HCT116 (cell line): ENCODE data around the gene ITGB7. TPM values are rescaled to one million over a fixed set of nuclear protein-coding genes. Genes with fewer than 3 reads are reported as not detected.

Experiments
- ATAC-seq: fragments of 200-7000 bp; cut with Tn5 transposase; 2 replicates; pipeline ENCODE4 v1.9.1; 2020; ENCODE audit warnings: mild to moderate bottlenecking, moderate library complexity
- BruUV-seq: library from RNA; stranded (reverse); fragments of 400-500 nt; replicated peaks from 2 replicates; lab custom pipeline; 2021; lab: Mats Ljungman, UMichigan
- CTCF ChIA-PET: fragments of 300-600 bp; sonication (Branson Sonifier 250); formaldehyde crosslinking; loops from one replicate; lab custom pipeline; 2021; ENCODE audit warnings: antibody characterized with exemption; lab: Charles Lee
- POLR2A ChIA-PET: fragments of 300-600, 350-600 bp; sonication (Branson Sonifier 250); formaldehyde crosslinking; loops from one replicate; lab custom pipeline; 2021; ENCODE audit warnings: antibody characterized with exemption; lab: Charles Lee
- RAD21 ChIA-PET, 2 experiments: fragments of 300-600 bp; sonication (Branson Sonifier 250); formaldehyde crosslinking; loops; one replicate each; lab custom pipeline; 2023; ENCODE audit warnings: low total read pairs in 2 of 2; ENCODE audit not compliant: uncharacterized antibody in 2 of 2, unreplicated experiment in 2 of 2, low non-redundant PET in 1 of 2; lab: Charles Lee
- DNase-seq: peaks from one replicate; pipeline ENCODE4 v3.0.0-alpha.2; 2010; ENCODE audit warnings: low read depth, low spot score
- H2AFZ ChIP-seq: fragments of 200-600 bp; shearing (Covaris generic), sonication (generic); 2 replicates; pipeline ENCODE4 v1.6.1; 2017; ENCODE audit warnings: low read depth, mixed run types, mixed read lengths, antibody characterized with exemption, low read length; ENCODE audit not compliant: poor library complexity, severe bottlenecking
- H3K27ac ChIP-seq: 2 replicates; pipeline ENCODE4 v1.5.1; 2012; ENCODE audit warnings: low read depth, low read length
- H3K27me3 ChIP-seq: fragments of 200-600 bp; sonication (generic); 2 replicates; pipeline ENCODE4 v1.6.1; 2016; ENCODE audit warnings: mixed run types, low read length, mixed read lengths; ENCODE audit not compliant: insufficient read depth
- H3K36me3 ChIP-seq, 2 experiments: fragments of 200-500 bp in 1 of 2; fragments of 200-600 bp in 1 of 2; sonication (Bioruptor generic) in 1 of 2; sonication (generic) in 1 of 2; 2 replicates each; pipeline versions ENCODE4 v1.5.1 to v1.6.1; 2014 to 2016; ENCODE audit warnings: low read length in 2 of 2, inconsistent platforms in 1 of 2, mixed read lengths in 1 of 2, mixed run types in 1 of 2; ENCODE audit not compliant: insufficient read depth in 2 of 2, control insufficient read depth in 1 of 2
- H3K4me1 ChIP-seq, 2 experiments: fragments of 200-600 bp in 1 of 2; sonication (generic) in 1 of 2; 2 replicates each; pipeline versions ENCODE4 v1.5.1 to v1.6.1; 2012 to 2017; ENCODE audit warnings: low read length in 2 of 2, inconsistent platforms in 1 of 2, mild to moderate bottlenecking in 1 of 2, mixed read lengths in 1 of 2, mixed run types in 1 of 2, moderate library complexity in 1 of 2; ENCODE audit not compliant: insufficient read depth in 2 of 2, control insufficient read depth in 1 of 2
- H3K4me2 ChIP-seq: fragments of 200-600 bp; sonication (generic); 2 replicates; pipeline ENCODE4 v1.6.1; 2017; ENCODE audit warnings: mixed run types, low read length, mixed read lengths
- H3K4me3 ChIP-seq, 2 experiments: fragments of 200-600 bp in 1 of 2; sonication (generic) in 1 of 2; replicated peaks in 1 of 2; 2 replicates each; pipeline ENCODE4 v1.5.1; 2011 to 2016; ENCODE audit warnings: low read length in 2 of 2, control low read depth in 1 of 2, low read depth in 1 of 2, mild to moderate bottlenecking in 1 of 2, mixed read lengths in 1 of 2, mixed run types in 1 of 2
- H3K79me2 ChIP-seq: fragments of 200-600 bp; sonication (generic); 2 replicates; pipeline ENCODE4 v1.6.1; 2017; ENCODE audit warnings: mild to moderate bottlenecking, mixed run types, low read length, moderate library complexity, mixed read lengths; ENCODE audit not compliant: insufficient read depth
- H3K9ac ChIP-seq: fragments of 200-600 bp; sonication (generic); 2 replicates; pipeline ENCODE4 v1.6.1; 2016; ENCODE audit warnings: low read length, mixed read lengths
- H3K9me2 ChIP-seq: fragments of 200-600 bp; sonication (generic), shearing (Covaris generic); 2 replicates; pipeline ENCODE4 v1.6.1; 2017; ENCODE audit warnings: mixed run types, mild to moderate bottlenecking, moderate library complexity; ENCODE audit not compliant: insufficient read depth
- H3K9me3 ChIP-seq, 2 experiments: fragments of 200-500 bp in 1 of 2; fragments of 200-600 bp in 1 of 2; sonication (Bioruptor generic) in 1 of 2; sonication (generic) in 1 of 2; 2 replicates each; pipeline ENCODE4 v1.6.1; 2014 to 2017; ENCODE audit warnings: low read length in 2 of 2, mixed read lengths in 2 of 2, inconsistent platforms in 1 of 2, low read depth in 1 of 2, mild to moderate bottlenecking in 1 of 2, mixed run types in 1 of 2, moderate library complexity in 1 of 2; ENCODE audit not compliant: control insufficient read depth in 1 of 2, insufficient read depth in 1 of 2
- H4K20me1 ChIP-seq: fragments of 200-600 bp; sonication (generic), shearing (Covaris generic); 2 replicates; pipeline ENCODE4 v1.6.1; 2017; ENCODE audit warnings: mixed run types, mild to moderate bottlenecking, moderate library complexity; ENCODE audit not compliant: insufficient read depth
- ATF3 ChIP-seq: IDR thresholded peaks from 2 replicates; pipeline ENCODE4 v1.6.1; 2012
- CBX3 ChIP-seq: IDR thresholded peaks from 2 replicates; pipeline ENCODE4 v1.6.1; 2012; ENCODE audit warnings: low read depth
- CEBPB ChIP-seq: IDR thresholded peaks from 2 replicates; pipeline ENCODE4 v1.6.1; 2012; ENCODE audit warnings: low read depth
- CTCF ChIP-seq, 3 experiments: fragments of 200-600 bp in 1 of 3; sonication (generic) in 1 of 3; IDR thresholded peaks in 2 of 3; conservative IDR thresholded peaks in 1 of 3; 2 replicates each; pipeline ENCODE4 v1.5.1; 2012 to 2017; ENCODE audit warnings: low read depth in 2 of 3, low read length in 2 of 3, antibody characterized with exemption in 1 of 3, borderline replicate concordance in 1 of 3, control low read depth in 1 of 3, mild to moderate bottlenecking in 1 of 3, mixed read lengths in 1 of 3, mixed run types in 1 of 3, moderate library complexity in 1 of 3; ENCODE audit not compliant: insufficient read depth in 1 of 3
- EGR1 ChIP-seq: IDR thresholded peaks from 2 replicates; pipeline ENCODE4 v1.6.1; 2012; ENCODE audit warnings: low read depth
- ELF1 ChIP-seq: IDR thresholded peaks from 2 replicates; pipeline ENCODE4 v1.6.1; 2012; ENCODE audit warnings: low read depth, borderline replicate concordance
- EZH2 ChIP-seq: fragments of 200-600 bp; sonication (generic); IDR thresholded peaks from 2 replicates; pipeline ENCODE4 v1.6.1; 2017; ENCODE audit warnings: antibody characterized with exemption, mixed run types
- EZH2phosphoT487 ChIP-seq: fragments of 200-600 bp; IDR thresholded peaks from 2 replicates; pipeline ENCODE4 v1.6.1; 2018; ENCODE audit warnings: antibody characterized with exemption, borderline replicate concordance
- FOSL1 ChIP-seq: IDR thresholded peaks from 2 replicates; pipeline ENCODE4 v1.6.1; 2012; ENCODE audit warnings: low read depth
- JUND ChIP-seq: IDR thresholded peaks from 2 replicates; pipeline ENCODE4 v1.6.1; 2012
- MAX ChIP-seq: IDR thresholded peaks from 2 replicates; pipeline ENCODE4 v1.6.1; 2012
- POLR2A ChIP-seq: IDR thresholded peaks from 2 replicates; pipeline ENCODE4 v1.7.0; 2011; ENCODE audit warnings: borderline replicate concordance; ENCODE audit not compliant: insufficient read depth, insufficient read length; ENCODE audit errors: extremely low read depth
- POLR2AphosphoS5 ChIP-seq: IDR thresholded peaks from 2 replicates; pipeline ENCODE4 v1.6.1; 2011; ENCODE audit warnings: mild to moderate bottlenecking, low read depth, low read length, moderate library complexity
- REST ChIP-seq: IDR thresholded peaks from 2 replicates; pipeline ENCODE4 v1.6.1; 2012; ENCODE audit warnings: low read depth
- SIN3A ChIP-seq: IDR thresholded peaks from 2 replicates; pipeline ENCODE4 v1.6.1; 2012; ENCODE audit warnings: low read depth
- SP1 ChIP-seq: IDR thresholded peaks from 2 replicates; pipeline ENCODE4 v1.6.1; 2012; ENCODE audit warnings: low read depth
- SRF ChIP-seq: IDR thresholded peaks from 2 replicates; pipeline ENCODE4 v1.6.1; 2012; ENCODE audit warnings: low read depth
- YY1 ChIP-seq: IDR thresholded peaks from 2 replicates; pipeline ENCODE4 v1.6.1; 2011; ENCODE audit warnings: low read length, low read depth, moderate library complexity, mild to moderate bottlenecking; ENCODE audit not compliant: insufficient replicate concordance; ENCODE audit errors: extremely low read depth
- ZBTB33 ChIP-seq: IDR thresholded peaks from 2 replicates; pipeline ENCODE4 v1.6.1; 2011; ENCODE audit warnings: mild to moderate bottlenecking, low read length, moderate library complexity; ENCODE audit not compliant: insufficient replicate concordance; ENCODE audit errors: extremely low read depth
- ZNF274 ChIP-seq: fragments of 200-500 bp; sonication (Bioruptor generic); IDR thresholded peaks from 2 replicates; pipeline ENCODE4 v1.6.1; 2014; ENCODE audit warnings: mild to moderate bottlenecking, low read depth, low read length, inconsistent platforms
- intact Hi-C: fragments of 100-400 bp; cut with micrococcal nuclease; formaldehyde crosslinking; loops from 2 replicates; pipeline ENCODE4 v1.10.0; 2022
- total RNA-seq: library from RNA; stranded (reverse); gene quantifications from one replicate; pipeline ENCODE4 v1.2.1, GENCODE V29; 2021; ENCODE audit not compliant: unreplicated experiment

The ITGB7 gene
- total RNA-seq, 1 experiment from 2014 or later, result 1.9 TPM

- Histone ChIP-seq H3K4me1 (peaks cover 30 to 58% of the 10 kb centered on the region in 2 experiments), H3K4me2 (peak overlapping the region; percentile 100), H3K27me3 (no peaks in the 10 kb centered on the region), H3K9ac (peak overlapping the region; percentile 93), H3K4me3 (peak overlapping the region in 1 of 2 experiments; percentile 15; a peak in 1 of 4 replicates), H3K27ac (peak overlapping the region; percentile 46), H3K79me2 (peaks cover 40% of the 10 kb centered on the region), H2AFZ (no peak overlapping the region), H3K9me2 (no peaks in the 10 kb centered on the region), H3K36me3 (peaks cover 2 to 7% of the 10 kb centered on the region in 2 experiments; a peak in 3 of 4 replicates), H3K9me3 (no peaks in the 10 kb centered on the region), H4K20me1 (no peaks in the 10 kb centered on the region)
- ChIA-PET POLR2A (interaction anchor here (1.4 kb wide), 1 partner anchor 11 kb away, joined by 3 read pairs; no protein-coding TSS in a partner anchor), CTCF (interaction anchor here (1.0 to 1.6 kb wide), 3 partner anchors 50 to 103 kb away, joined by 3 to 5 read pairs (median 4); partner anchors contain the start of genes AAAS and ESPL1), RAD21 (no interaction called here)
- TF ChIP-seq EZH2 (no peak), POLR2AphosphoS5 (no peak), FOSL1 (no peak), CBX3 (no peak), SIN3A (no peak), MAX (no peak), SRF (no peak), ZBTB33 (no peak), POLR2A (no peak), YY1 (no peak), SP1 (no peak), ELF1 (no peak), ATF3 (no peak), ZNF274 (no peak), CTCF (IDR thresholded peaks at IDR 0.05 in 2 of 3, conservative IDR thresholded peaks at IDR 0.05 in 1 of 3; ENCODE audit: borderline replicate concordance in 1 of 3, insufficient read depth in 1 of 3, low read depth in 2 of 3, low read length in 2 of 3) (no peak), CEBPB (no peak), EZH2phosphoT487 (no peak), EGR1 (no peak), REST (no peak), JUND (no peak)
- no TSS peak for BruUV-seq
- no peak for DNase-seq
- ATAC-seq, result no peak
- intact Hi-C loops, result no loop called here
Measured at GRCh38 chr12:53217931-53218307, 10.9 kb upstream of the ITGB7 start.
